HEK293 (cell line): ENCODE data around the gene MYO5B.

Experiments
- CTCF ChIA-PET: fragments of 350-600 bp; formaldehyde crosslinking; extraction: SDS; loops from one replicate; lab custom pipeline; 2021; ENCODE audit warnings: antibody characterized with exemption; lab: Yijun Ruan, JAX
- POLR2A ChIA-PET: fragments of 300-600 bp; formaldehyde crosslinking; extraction: SDS; loops from one replicate; lab custom pipeline; 2020; ENCODE audit warnings: antibody characterized with exemption, inconsistent platforms; lab: Yijun Ruan, JAX
- H3K27ac ChIP-seq: fragments of 200-500 bp; sonication (Bioruptor generic); 2 replicates; pipeline ENCODE4 v1.5.1; 2014; ENCODE audit warnings: low read depth, low read length, control low read depth, inconsistent platforms; ENCODE audit errors: extremely low read depth
- H3K36me3 ChIP-seq, 2 experiments: fragments of 200-500 bp in 1 of 2; sonication (Bioruptor generic) in 1 of 2; 1 replicate in 1 of 2; 2 replicates in 1 of 2; pipeline ENCODE4 v1.5.1; 2014 to 2017; ENCODE audit warnings: inconsistent platforms in 2 of 2, low read length in 2 of 2; ENCODE audit not compliant: control insufficient read depth in 2 of 2, insufficient read depth in 1 of 2
- H3K4me1 ChIP-seq: fragments of 200-500 bp; sonication (Bioruptor generic); 2 replicates; pipeline ENCODE4 v1.5.1; 2014; ENCODE audit warnings: mild to moderate bottlenecking, low read length, inconsistent platforms; ENCODE audit not compliant: control insufficient read depth, insufficient read depth
- H3K4me3 ChIP-seq: 2 replicates; pipeline ENCODE4 v1.5.1; 2011; ENCODE audit warnings: low read depth, mild to moderate bottlenecking, control low read depth, low read length, moderate library complexity
- H3K9me3 ChIP-seq: fragments of 200-500 bp; sonication (Bioruptor generic); 2 replicates; pipeline ENCODE4 v1.5.1; 2014; ENCODE audit warnings: low read depth, low read length, inconsistent platforms; ENCODE audit not compliant: control insufficient read depth, insufficient read depth
- BCL11B ChIP-seq: fragments of 450-650 bp; formaldehyde crosslinking; IDR thresholded peaks from 2 replicates; pipeline ENCODE4 v1.5.1; 2016; ENCODE audit warnings: low read depth, missing biosample characterization, missing genetic modification characterization
- FEZF1 ChIP-seq: fragments of 450-650 bp; formaldehyde crosslinking; IDR thresholded peaks from 2 replicates; pipeline ENCODE4 v1.5.1; 2016; ENCODE audit warnings: missing biosample characterization, missing genetic modification characterization
- HOXD13 ChIP-seq: sonication (generic); formaldehyde crosslinking; IDR thresholded peaks from 2 replicates; pipeline ENCODE4 v1.8.0; 2022; ENCODE audit warnings: missing genetic modification reagents, borderline replicate concordance
- OSR2 ChIP-seq: fragments of 450-650 bp; formaldehyde crosslinking; IDR thresholded peaks from 2 replicates; pipeline ENCODE4 v1.5.1; 2016; ENCODE audit warnings: missing biosample characterization, missing genetic modification characterization
- YY2 ChIP-seq: fragments of 450-650 bp; formaldehyde crosslinking; IDR thresholded peaks from 2 replicates; pipeline ENCODE4 v1.5.1; 2016; ENCODE audit warnings: missing biosample characterization, missing genetic modification characterization
- ZBTB21 ChIP-seq: fragments of 450-650 bp; formaldehyde crosslinking; IDR thresholded peaks from 2 replicates; pipeline ENCODE4 v1.5.1; 2017; ENCODE audit warnings: missing biosample characterization, missing genetic modification characterization
- ZNF114 ChIP-seq: fragments of 450-650 bp; formaldehyde crosslinking; IDR thresholded peaks from 2 replicates; pipeline ENCODE4 v1.5.0; 2017; ENCODE audit warnings: missing biosample characterization, missing genetic modification characterization
- ZNF16 ChIP-seq: fragments of 450-650 bp; formaldehyde crosslinking; IDR thresholded peaks from 2 replicates; pipeline ENCODE4 v1.5.1; 2016; ENCODE audit warnings: low read depth, missing biosample characterization, missing genetic modification characterization
- ZNF2 ChIP-seq: fragments of 450-650 bp; formaldehyde crosslinking; IDR thresholded peaks from 2 replicates; pipeline ENCODE4 v1.5.1; 2016; ENCODE audit warnings: missing biosample characterization, missing genetic modification characterization
- ZNF202 ChIP-seq: fragments of 450-650 bp; formaldehyde crosslinking; IDR thresholded peaks from 2 replicates; pipeline ENCODE4 v1.5.1; 2016; ENCODE audit warnings: missing biosample characterization, missing genetic modification characterization, borderline replicate concordance
- ZNF239 ChIP-seq: fragments of 450-650 bp; formaldehyde crosslinking; IDR thresholded peaks from 2 replicates; pipeline ENCODE4 v1.5.1; 2016; ENCODE audit warnings: missing biosample characterization, missing genetic modification characterization
- ZNF248 ChIP-seq: fragments of 450-650 bp; formaldehyde crosslinking; IDR thresholded peaks from 2 replicates; pipeline ENCODE4 v1.5.1; 2017; ENCODE audit warnings: missing biosample characterization, missing genetic modification characterization
- ZNF510 ChIP-seq: fragments of 450-650 bp; formaldehyde crosslinking; IDR thresholded peaks from 2 replicates; pipeline ENCODE4 v1.5.1; 2018; ENCODE audit warnings: mild to moderate bottlenecking, missing genetic modification characterization, missing biosample characterization; ENCODE audit not compliant: insufficient replicate concordance
- ZNF600 ChIP-seq: fragments of 450-650 bp; formaldehyde crosslinking; IDR thresholded peaks from 2 replicates; pipeline ENCODE4 v1.5.1; 2016; ENCODE audit warnings: missing biosample characterization, missing genetic modification characterization
- ZNF621 ChIP-seq: fragments of 450-650 bp; formaldehyde crosslinking; IDR thresholded peaks from 2 replicates; pipeline ENCODE4 v1.5.1; 2017; ENCODE audit warnings: missing biosample characterization, missing genetic modification characterization
- ZNF785 ChIP-seq: fragments of 450-650 bp; formaldehyde crosslinking; IDR thresholded peaks from 2 replicates; pipeline ENCODE4 v1.5.1; 2016; ENCODE audit warnings: missing biosample characterization, missing genetic modification characterization
- ZNF791 ChIP-seq: fragments of 450-650 bp; formaldehyde crosslinking; IDR thresholded peaks from 2 replicates; pipeline ENCODE4 v1.5.1; 2016; ENCODE audit warnings: missing biosample characterization, missing genetic modification characterization
- ZSCAN23 ChIP-seq: fragments of 450-650 bp; formaldehyde crosslinking; IDR thresholded peaks from 2 replicates; pipeline ENCODE4 v1.5.1; 2016; ENCODE audit warnings: missing biosample characterization, missing genetic modification characterization
- ZSCAN30 ChIP-seq: fragments of 450-650 bp; IDR thresholded peaks from 2 replicates; pipeline ENCODE4 v1.5.1; 2018; ENCODE audit warnings: missing biosample characterization, mild to moderate bottlenecking, missing genetic modification characterization, moderate library complexity
- TF ChIP-seq, protein P1 (sequence below): fragments of 450-650 bp; formaldehyde crosslinking; IDR thresholded peaks from 2 replicates; pipeline ENCODE4 v1.5.1; 2016; ENCODE audit warnings: missing biosample characterization, missing genetic modification characterization, borderline replicate concordance
- TF ChIP-seq, protein P2 (sequence below): fragments of 450-650 bp; IDR thresholded peaks from 2 replicates; pipeline ENCODE4 v1.5.1; 2018; ENCODE audit warnings: missing biosample characterization, mild to moderate bottlenecking, missing genetic modification characterization
- TF ChIP-seq, protein P3 (sequence below): fragments of 450-650 bp; formaldehyde crosslinking; IDR thresholded peaks from 2 replicates; pipeline ENCODE4 v1.5.1; 2016; ENCODE audit warnings: missing biosample characterization, missing genetic modification characterization

MYO5B gene

DNA sequence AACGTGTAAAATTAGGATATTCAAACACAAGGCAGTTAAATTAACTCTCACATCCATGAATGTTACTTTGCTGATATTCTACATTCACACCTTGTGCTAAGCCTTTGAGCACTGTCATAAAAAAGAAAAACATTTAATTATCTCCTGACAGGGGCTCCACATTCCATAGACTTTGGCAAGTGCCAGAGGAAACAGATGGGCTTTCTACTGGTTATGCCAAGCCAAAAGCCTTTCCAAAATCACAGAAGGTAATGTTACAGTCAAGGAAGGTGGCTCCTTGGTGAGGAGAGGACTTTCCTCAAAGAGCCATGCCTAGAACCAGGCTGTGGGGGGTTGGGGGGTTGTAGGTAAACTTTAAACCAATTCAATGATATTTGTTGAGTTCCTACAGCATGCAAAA is 12.4 kb downstream of the MYO5B start:
- POLR2A ChIA-PET, result no interaction called here
- no peak for TF ChIP-seq ZNF114 (tag by site-specific recombination)
- TF ChIP-seq ZNF248 (tag by site-specific recombination), result no peak
- no peak for TF ChIP-seq ZNF600 (tag by site-specific recombination)
- TF ChIP-seq, protein P1, sequence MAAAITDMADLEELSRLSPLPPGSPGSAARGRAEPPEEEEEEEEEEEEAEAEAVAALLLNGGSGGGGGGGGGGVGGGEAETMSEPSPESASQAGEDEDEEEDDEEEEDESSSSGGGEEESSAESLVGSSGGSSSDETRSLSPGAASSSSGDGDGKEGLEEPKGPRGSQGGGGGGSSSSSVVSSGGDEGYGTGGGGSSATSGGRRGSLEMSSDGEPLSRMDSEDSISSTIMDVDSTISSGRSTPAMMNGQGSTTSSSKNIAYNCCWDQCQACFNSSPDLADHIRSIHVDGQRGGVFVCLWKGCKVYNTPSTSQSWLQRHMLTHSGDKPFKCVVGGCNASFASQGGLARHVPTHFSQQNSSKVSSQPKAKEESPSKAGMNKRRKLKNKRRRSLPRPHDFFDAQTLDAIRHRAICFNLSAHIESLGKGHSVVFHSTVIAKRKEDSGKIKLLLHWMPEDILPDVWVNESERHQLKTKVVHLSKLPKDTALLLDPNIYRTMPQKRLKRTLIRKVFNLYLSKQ (tag by site-specific recombination), result no peak
- TF ChIP-seq HOXD13, result no peak
- TF ChIP-seq ZNF16, result no peak
- no peak for TF ChIP-seq ZNF791 (tag by site-specific recombination)
- no peak for TF ChIP-seq ZNF202 (tag by site-specific recombination)
- TF ChIP-seq ZNF621 (tag by site-specific recombination), result no peak
- no peak for TF ChIP-seq ZNF785 (tag by site-specific recombination)
- no peak for TF ChIP-seq BCL11B (tag by site-specific recombination)
- H3K4me1 ChIP-seq, result peaks cover 16% of the 10 kb centered on the region; the same call in 1 of the 2 replicates
- H3K27ac ChIP-seq, result no peak overlapping the region
- CTCF ChIA-PET, result no interaction called here
- no peaks in the 10 kb centered on the region for H3K9me3 ChIP-seq
- no peaks in the 10 kb centered on the region for H3K36me3 ChIP-seq
- no peak overlapping the region for H3K4me3 ChIP-seq

DNA sequence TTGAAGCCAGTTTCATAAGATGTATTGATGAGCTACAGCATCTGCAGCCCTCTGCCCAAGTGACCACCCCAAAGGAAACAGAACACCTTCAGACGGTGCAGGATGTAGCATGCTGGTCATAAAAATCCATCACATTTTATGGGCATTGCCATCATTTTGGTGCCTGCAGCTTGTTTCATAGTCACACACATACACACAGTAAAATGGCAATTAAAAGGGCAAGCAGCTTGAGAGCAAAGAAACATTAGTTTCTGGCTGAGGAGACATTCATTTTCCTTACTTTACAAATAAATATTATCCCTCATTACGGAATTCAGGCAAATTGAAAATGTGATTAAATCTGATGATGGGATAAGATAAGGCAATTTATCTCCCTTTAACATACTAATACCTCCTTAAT is 13.4 kb downstream of the MYO5B start:
- ChIA-PET POLR2A (no interaction called here), CTCF (interaction anchor here (0.9 to 1.1 kb wide), 2 partner anchors 23 to 118 kb away, joined by 3 to 4 read pairs; no protein-coding TSS in a partner anchor)
- TF ChIP-seq ZNF510 (tag by site-specific recombination), result peak; percentile 96
- peak; percentile 78 for TF ChIP-seq ZSCAN30 (tag by site-specific recombination)
- TF ChIP-seq, protein P2, sequence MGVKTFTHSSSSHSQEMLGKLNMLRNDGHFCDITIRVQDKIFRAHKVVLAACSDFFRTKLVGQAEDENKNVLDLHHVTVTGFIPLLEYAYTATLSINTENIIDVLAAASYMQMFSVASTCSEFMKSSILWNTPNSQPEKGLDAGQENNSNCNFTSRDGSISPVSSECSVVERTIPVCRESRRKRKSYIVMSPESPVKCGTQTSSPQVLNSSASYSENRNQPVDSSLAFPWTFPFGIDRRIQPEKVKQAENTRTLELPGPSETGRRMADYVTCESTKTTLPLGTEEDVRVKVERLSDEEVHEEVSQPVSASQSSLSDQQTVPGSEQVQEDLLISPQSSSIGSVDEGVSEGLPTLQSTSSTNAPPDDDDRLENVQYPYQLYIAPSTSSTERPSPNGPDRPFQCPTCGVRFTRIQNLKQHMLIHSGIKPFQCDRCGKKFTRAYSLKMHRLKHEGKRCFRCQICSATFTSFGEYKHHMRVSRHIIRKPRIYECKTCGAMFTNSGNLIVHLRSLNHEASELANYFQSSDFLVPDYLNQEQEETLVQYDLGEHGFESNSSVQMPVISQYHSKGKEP (tag by site-specific recombination), result peak; percentile 37; the same call in 1 of the 2 replicates
- no peak for TF ChIP-seq ZNF2
- peak; percentile 57; the same call in 1 of the 2 replicates for TF ChIP-seq FEZF1 (tag by site-specific recombination)
- 0 out of 2 replicates have a peak, but pooled peaks have one; percentile 46 for TF ChIP-seq ZNF600 (tag by site-specific recombination)
- TF ChIP-seq YY2, result no peak
- TF ChIP-seq ZNF239 (tag by site-specific recombination), result no peak
- TF ChIP-seq, protein P3, sequence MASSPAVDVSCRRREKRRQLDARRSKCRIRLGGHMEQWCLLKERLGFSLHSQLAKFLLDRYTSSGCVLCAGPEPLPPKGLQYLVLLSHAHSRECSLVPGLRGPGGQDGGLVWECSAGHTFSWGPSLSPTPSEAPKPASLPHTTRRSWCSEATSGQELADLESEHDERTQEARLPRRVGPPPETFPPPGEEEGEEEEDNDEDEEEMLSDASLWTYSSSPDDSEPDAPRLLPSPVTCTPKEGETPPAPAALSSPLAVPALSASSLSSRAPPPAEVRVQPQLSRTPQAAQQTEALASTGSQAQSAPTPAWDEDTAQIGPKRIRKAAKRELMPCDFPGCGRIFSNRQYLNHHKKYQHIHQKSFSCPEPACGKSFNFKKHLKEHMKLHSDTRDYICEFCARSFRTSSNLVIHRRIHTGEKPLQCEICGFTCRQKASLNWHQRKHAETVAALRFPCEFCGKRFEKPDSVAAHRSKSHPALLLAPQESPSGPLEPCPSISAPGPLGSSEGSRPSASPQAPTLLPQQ (tag by site-specific recombination), result peak; percentile 73; the same call in 1 of the 2 replicates
- no peak for TF ChIP-seq ZSCAN23 (tag by site-specific recombination)
- no peak for TF ChIP-seq ZBTB21 (tag by site-specific recombination)
- TF ChIP-seq OSR2 (tag by site-specific recombination), result no peak

More for the DNA sequence above, 13.4 kb downstream of the MYO5B start:
- peaks cover 25% of the 10 kb centered on the region for H3K4me1 ChIP-seq
- H3K27ac ChIP-seq, result no peak overlapping the region
- no peak overlapping the region for H3K4me3 ChIP-seq
- H3K36me3 ChIP-seq, result no peaks in the 10 kb centered on the region
- no peaks in the 10 kb centered on the region for H3K9me3 ChIP-seq
